Sigmoid colon (tissue), 7 donors: ENCODE measurements around the gene NRF1. TPM values are rescaled to one million over a fixed set of nuclear protein-coding genes. Genes with fewer than 3 reads are reported as not detected.

Experiments used
- DNase-seq: peaks from one replicate; pipeline ENCODE4 v3.0.0-alpha.2; 2019
- H3K27ac ChIP-seq, 4 donors: fragments of 200-600 bp; sonication (generic); one replicate each; pipeline ENCODE4 v1.5.1; 2016 to 2019; ENCODE audit warnings: mild to moderate bottlenecking in 1 of 4
- H3K27me3 ChIP-seq, 3 donors: fragments of 200-600 bp; sonication (generic); one replicate each; pipeline ENCODE4 v1.5.1; 2019; ENCODE audit warnings: mild to moderate bottlenecking in 1 of 3
- H3K36me3 ChIP-seq, 4 donors: fragments of 200-600 bp; sonication (generic); one replicate each; pipeline ENCODE4 v1.5.1; 2016 to 2019
- H3K4me1 ChIP-seq, 4 donors: fragments of 200-600 bp; sonication (generic); one replicate each; pipeline ENCODE4 v1.5.1; 2017 to 2019
- H3K4me3 ChIP-seq, 4 donors: fragments of 200-600 bp; sonication (generic); one replicate each; pipeline ENCODE4 v1.5.1; 2017 to 2019; ENCODE audit warnings: mild to moderate bottlenecking in 2 of 4, moderate library complexity in 1 of 4
- H3K9me3 ChIP-seq, 4 donors: fragments of 200-600 bp in 3 of 4; sonication (generic) in 3 of 4; one replicate each; pipeline versions ENCODE4 v1.5.1 to v1.6.1; 2013 to 2019
- EP300 ChIP-seq, 4 donors: sonication (generic); formaldehyde crosslinking; IDR thresholded peaks; one replicate each; pipeline ENCODE4 v1.6.1; 2017; ENCODE audit warnings: antibody characterized with exemption in 4 of 4
- POLR2A ChIP-seq, 2 donors: fragments of 450-650 bp; IDR thresholded peaks; one replicate each; pipeline ENCODE4 v1.6.1; 2016; ENCODE audit warnings: antibody characterized with exemption in 2 of 2, mild to moderate bottlenecking in 2 of 2, moderate library complexity in 2 of 2
- POLR2AphosphoS5 ChIP-seq, 4 donors: sonication (generic); formaldehyde crosslinking; IDR thresholded peaks; one replicate each; pipeline ENCODE4 v1.6.1; 2017; ENCODE audit warnings: antibody characterized with exemption in 4 of 4
- WGBS, 2 donors: extraction: QIAGEN DNeasy Blood & Tissue Kit; methylation state at CpG; one replicate each; pipeline ENCODE4 v1.1.7; 2013; 5-methylcytosine and 5-hydroxymethylcytosine counted together
- intact Hi-C: fragments of 100-400 bp; cut with DNase I; formaldehyde crosslinking; loops from one replicate; pipeline ENCODE4 v1.15.1; 2023
- polyA plus RNA-seq, 3 donors: library from polyadenylated mRNA; stranded (reverse); fragments of 200-250 nt; gene quantifications; one replicate each; pipeline ENCODE4 v1.2.3, GENCODE V29; 2013
- total RNA-seq, 4 donors: library from RNA; depleted of rRNA; stranded (reverse); fragments of >200 nt; gene quantifications; one replicate each; pipeline ENCODE4 v1.1.0, GENCODE V29; 2016
- TF ChIP-seq, protein P1 (sequence below), 4 experiments: fragments of 450-650 bp in 3 of 4; fragments of 200-600 bp in 1 of 4; IDR thresholded peaks; one replicate each; pipeline ENCODE4 v1.5.1; 2016 to 2019; ENCODE audit warnings: antibody characterized with exemption in 4 of 4, mild to moderate bottlenecking in 3 of 4, moderate library complexity in 2 of 4
- donor health status: healthy with polysubstance abuse.
- donor health status: Bipolar disorder and iron deficiency.
- donor health status: healthy.

NRF1 gene
- total and polyA plus RNA-seq, 7 donors: 4.8 to 18.1 (median 15.0) TPM

DNA sequence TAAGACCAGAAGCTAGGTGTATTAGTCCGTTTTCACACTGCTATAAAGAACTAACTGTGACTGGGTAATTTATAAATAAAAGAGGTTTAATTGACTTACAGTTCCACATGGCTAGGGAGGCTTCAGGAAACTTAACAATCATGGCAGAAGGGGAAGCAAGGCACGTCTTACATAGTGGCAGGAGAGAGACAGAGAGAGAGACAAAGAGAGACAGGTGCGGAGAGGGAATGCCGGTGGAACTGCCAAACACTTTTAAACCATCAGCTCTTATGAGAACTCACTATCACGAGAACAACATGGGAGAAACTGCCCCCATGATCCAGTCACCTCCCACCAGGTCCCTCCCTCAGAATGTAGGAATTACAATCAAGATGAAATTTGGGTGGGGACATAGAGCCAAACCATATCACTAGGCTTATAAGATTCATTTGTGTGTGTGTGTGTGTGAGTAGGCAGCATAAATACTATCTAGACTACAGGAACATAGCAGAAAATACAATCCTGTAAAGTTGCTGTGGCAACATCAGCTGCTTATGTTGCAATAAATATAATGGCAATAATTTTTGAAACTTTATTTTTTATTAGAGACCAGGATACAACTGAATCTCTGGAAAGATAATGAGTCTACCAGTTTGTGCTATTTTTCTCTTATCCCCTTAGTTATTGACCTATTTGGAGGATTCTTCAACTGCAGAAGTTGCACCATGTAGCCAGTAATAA is 77.1 kb downstream of the NRF1 start:
- Histone ChIP-seq H3K27me3 (no peaks in the 10 kb centered on the region), H3K4me1 (no peaks in the 10 kb centered on the region), H3K36me3 (peaks cover 5 to 37% (median 11%) of the 10 kb centered on the region in 4 donors), H3K27ac (no peak overlapping the region), H3K4me3 (no peak overlapping the region), H3K9me3 (no peaks in the 10 kb centered on the region)
- DNase-seq: no peak
- intact Hi-C loops: no loop called here
- WGBS, 2 donors: 94 to 97% methylated on average over 5 of the region's 5 CpGs
- TF ChIP-seq, protein P1, sequence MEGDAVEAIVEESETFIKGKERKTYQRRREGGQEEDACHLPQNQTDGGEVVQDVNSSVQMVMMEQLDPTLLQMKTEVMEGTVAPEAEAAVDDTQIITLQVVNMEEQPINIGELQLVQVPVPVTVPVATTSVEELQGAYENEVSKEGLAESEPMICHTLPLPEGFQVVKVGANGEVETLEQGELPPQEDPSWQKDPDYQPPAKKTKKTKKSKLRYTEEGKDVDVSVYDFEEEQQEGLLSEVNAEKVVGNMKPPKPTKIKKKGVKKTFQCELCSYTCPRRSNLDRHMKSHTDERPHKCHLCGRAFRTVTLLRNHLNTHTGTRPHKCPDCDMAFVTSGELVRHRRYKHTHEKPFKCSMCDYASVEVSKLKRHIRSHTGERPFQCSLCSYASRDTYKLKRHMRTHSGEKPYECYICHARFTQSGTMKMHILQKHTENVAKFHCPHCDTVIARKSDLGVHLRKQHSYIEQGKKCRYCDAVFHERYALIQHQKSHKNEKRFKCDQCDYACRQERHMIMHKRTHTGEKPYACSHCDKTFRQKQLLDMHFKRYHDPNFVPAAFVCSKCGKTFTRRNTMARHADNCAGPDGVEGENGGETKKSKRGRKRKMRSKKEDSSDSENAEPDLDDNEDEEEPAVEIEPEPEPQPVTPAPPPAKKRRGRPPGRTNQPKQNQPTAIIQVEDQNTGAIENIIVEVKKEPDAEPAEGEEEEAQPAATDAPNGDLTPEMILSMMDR (IDR thresholded peaks at IDR 0.05): no peak
- no peak for TF ChIP-seq POLR2AphosphoS5 (IDR thresholded peaks at IDR 0.05)
- TF ChIP-seq EP300 (IDR thresholded peaks at IDR 0.05): no peak
- TF ChIP-seq POLR2A (IDR thresholded peaks at IDR 0.05): no peak

DNA sequence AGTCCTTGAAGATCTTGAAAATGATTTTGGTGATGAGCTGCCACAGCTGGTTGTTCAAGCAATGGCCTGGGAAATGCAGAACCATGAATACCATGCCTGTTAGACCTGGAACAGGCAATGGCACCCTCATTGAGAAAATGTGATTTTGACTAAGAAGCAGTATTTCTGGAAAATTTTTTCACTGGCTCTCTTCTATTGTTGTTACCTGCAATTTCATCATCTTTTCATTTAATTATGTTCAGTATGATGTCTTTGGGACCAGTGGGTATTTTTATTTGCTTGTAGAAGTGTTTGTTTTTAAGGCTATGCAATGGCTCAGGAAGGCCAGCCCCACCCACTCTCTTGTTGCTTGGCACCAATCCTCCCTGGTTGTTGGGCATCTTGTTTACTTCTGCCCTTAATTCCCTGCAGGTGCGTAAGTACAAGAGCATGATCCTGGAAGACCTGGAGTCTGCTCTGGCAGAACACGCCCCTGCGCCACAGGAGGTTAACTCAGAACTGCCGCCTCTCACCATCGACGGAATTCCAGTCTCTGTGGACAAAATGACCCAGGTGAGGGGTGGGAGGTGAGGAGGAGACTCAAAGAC is 78.6 kb downstream of the NRF1 start:
- TF ChIP-seq POLR2A (IDR thresholded peaks at IDR 0.05): no peak
- TF ChIP-seq, protein P1 (IDR thresholded peaks at IDR 0.05): no peak
- no peak for TF ChIP-seq EP300 (IDR thresholded peaks at IDR 0.05)
- TF ChIP-seq POLR2AphosphoS5 (IDR thresholded peaks at IDR 0.05): no peak
- no peaks in the 10 kb centered on the region for H3K27me3 ChIP-seq

DNA sequence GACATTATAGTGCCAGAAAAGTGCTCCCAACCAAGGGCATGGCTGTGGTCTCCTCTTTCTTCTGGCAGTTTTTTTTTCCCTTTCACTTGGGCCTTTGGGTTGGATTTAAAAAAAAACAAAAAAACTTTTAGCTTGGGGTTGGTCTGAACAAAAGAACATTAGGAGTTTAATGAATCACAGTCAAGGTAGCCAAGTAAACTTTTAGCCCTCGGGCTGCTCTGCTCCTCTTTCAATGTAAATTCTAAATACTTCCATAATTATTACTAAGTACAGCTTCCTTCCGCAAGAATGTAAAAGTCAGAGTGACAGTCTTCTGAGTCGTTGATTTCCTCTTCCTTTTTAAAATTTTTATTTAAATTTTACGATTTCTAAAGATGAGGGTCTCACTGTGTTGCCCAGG is 79.2 kb downstream of the NRF1 start:
- Histone ChIP-seq H3K9me3 (no peaks in the 10 kb centered on the region), H3K4me3 (no peak overlapping the region), H3K27me3 (no peaks in the 10 kb centered on the region), H3K36me3 (peaks cover 5 to 41% (median 11%) of the 10 kb centered on the region in 4 donors), H3K4me1 (no peaks in the 10 kb centered on the region), H3K27ac (no peak overlapping the region)
- intact Hi-C loops: no loop called here
- DNase-seq: no peak
- 71 to 95% methylated on average over 4 of the region's 4 CpGs for WGBS, 2 donors
- TF ChIP-seq, protein P1 (IDR thresholded peaks at IDR 0.05): no peak
- TF ChIP-seq EP300 (IDR thresholded peaks at IDR 0.05): no peak
- no peak for TF ChIP-seq POLR2A (IDR thresholded peaks at IDR 0.05)
- TF ChIP-seq POLR2AphosphoS5 (IDR thresholded peaks at IDR 0.05): no peak

More for the DNA sequence above, 78.6 kb downstream of the NRF1 start:
- intact Hi-C loops: no loop called here
- H3K36me3 ChIP-seq: peaks cover 5 to 41% (median 11%) of the 10 kb centered on the region in 4 donors
- H3K27ac ChIP-seq: no peak overlapping the region
- 85 to 96% methylated on average over 6 of the region's 6 CpGs for WGBS, 2 donors
- DNase-seq: no peak
- H3K9me3 ChIP-seq: no peaks in the 10 kb centered on the region
- H3K4me1 ChIP-seq: no peaks in the 10 kb centered on the region
- H3K4me3 ChIP-seq: no peak overlapping the region

DNA sequence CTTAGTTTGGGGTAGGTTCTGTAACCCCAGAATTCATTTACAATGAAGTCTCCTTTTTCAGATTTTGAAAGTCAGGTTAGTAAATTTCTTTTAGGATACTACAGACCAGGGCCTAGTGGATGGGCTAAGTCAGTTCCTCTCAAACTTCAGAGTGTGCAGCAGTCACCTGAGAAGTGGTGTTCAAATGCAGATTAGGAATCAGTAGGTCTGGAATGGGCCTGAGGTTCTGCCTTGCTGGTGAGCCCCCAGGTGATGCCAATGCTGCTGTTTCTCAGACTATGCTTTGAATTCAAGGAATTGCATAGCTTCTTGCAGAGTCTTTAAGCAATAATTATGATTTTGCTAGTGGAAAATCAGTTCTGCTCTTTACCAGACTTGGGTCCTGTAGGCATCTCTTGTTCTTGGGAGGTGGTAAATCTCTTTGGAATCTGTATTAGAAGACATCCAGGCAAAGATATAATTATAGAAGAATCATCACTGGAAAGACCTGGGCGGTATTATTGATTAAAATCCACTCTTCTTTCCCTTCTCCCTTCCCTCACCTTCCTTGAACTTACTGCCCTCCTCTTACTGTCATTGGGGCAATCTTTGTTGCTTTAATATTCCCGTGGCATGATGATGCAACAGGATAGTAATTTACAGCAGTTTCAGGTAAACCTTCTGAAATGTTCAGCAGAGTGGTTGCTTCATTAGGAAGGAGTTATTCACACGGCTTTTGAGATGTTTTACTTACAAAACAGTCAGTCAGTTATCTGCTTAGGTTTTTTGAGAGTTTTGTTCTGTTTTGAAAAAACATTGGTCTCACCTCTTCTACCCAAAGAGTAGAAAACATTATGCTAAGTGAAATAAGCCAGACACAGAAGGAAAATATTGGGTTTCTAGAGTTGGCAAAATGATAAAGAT is 87.2 kb downstream of the NRF1 start:
- WGBS, 2 donors: 82 to 90% methylated on average over 3 of the region's 3 CpGs
- intact Hi-C loops: no loop called here

More for the DNA sequence above, 87.2 kb downstream of the NRF1 start:
- no peak overlapping the region for H3K4me3 ChIP-seq
- no peak overlapping the region for H3K27ac ChIP-seq
- H3K27me3 ChIP-seq: no peaks in the 10 kb centered on the region
- TF ChIP-seq, protein P1 (IDR thresholded peaks at IDR 0.05): no peak
- TF ChIP-seq POLR2AphosphoS5 (IDR thresholded peaks at IDR 0.05) (no peak), EP300 (IDR thresholded peaks at IDR 0.05) (no peak), POLR2A (IDR thresholded peaks at IDR 0.05) (no peak)
- peaks cover 0 to 6% (median 0%) of the 10 kb centered on the region in 4 donors for H3K36me3 ChIP-seq
- H3K9me3 ChIP-seq: no peaks in the 10 kb centered on the region
- no peaks in the 10 kb centered on the region for H3K4me1 ChIP-seq
- no peak for DNase-seq
